Peyer's patch (tissue), 4 donors: ENCODE data around the gene KLF13. TPM values are rescaled to one million over a fixed set of nuclear protein-coding genes. Genes with fewer than 3 reads are reported as not detected.
A peak's percentile ranks its signal among the peaks of the same experiment; 100 is the strongest.

Experiments
- DNase-seq, 3 donors: peaks; one replicate each; pipeline ENCODE4 v3.0.0-alpha.2; 2017 to 2019
- H3K27ac ChIP-seq, 4 donors: fragments of 200-600 bp; sonication (generic); one replicate each; pipeline ENCODE4 v1.5.1; 2016 to 2019
- H3K27me3 ChIP-seq, 2 donors: fragments of 200-600 bp; sonication (generic); one replicate each; pipeline ENCODE4 v1.5.1; 2019
- H3K36me3 ChIP-seq, 3 donors: fragments of 200-600 bp; sonication (generic); one replicate each; pipeline ENCODE4 v1.5.1; 2016 to 2019
- H3K4me1 ChIP-seq, 4 donors: fragments of 200-600 bp; sonication (generic); one replicate each; pipeline ENCODE4 v1.5.1; 2016 to 2019
- H3K4me3 ChIP-seq, 4 donors: fragments of 200-600 bp; sonication (generic); 1 replicate in 3 of 4; 2 replicates in 1 of 4; pipeline ENCODE4 v1.5.1; 2016 to 2019; ENCODE audit warnings: mild to moderate bottlenecking in 1 of 4
- H3K9me3 ChIP-seq, 4 donors: fragments of 200-600 bp; sonication (generic); one replicate each; pipeline ENCODE4 v1.5.1; 2016 to 2019; ENCODE audit warnings: mild to moderate bottlenecking in 1 of 4
- POLR2A ChIP-seq, 2 donors: fragments of 450-650 bp; IDR thresholded peaks; one replicate each; pipeline ENCODE4 v1.5.1; 2017; ENCODE audit warnings: antibody characterized with exemption in 2 of 2, mild to moderate bottlenecking in 2 of 2, moderate library complexity in 2 of 2
- total RNA-seq, 4 donors: library from RNA; depleted of rRNA; stranded (reverse); fragments of >200 nt; gene quantifications; one replicate each; pipeline ENCODE4 v1.1.0, GENCODE V29; 2016
- TF ChIP-seq, protein P1 (sequence below), 6 experiments: fragments of 450-650 bp in 4 of 6; fragments of 200-600 bp in 2 of 6; sonication (generic) in 1 of 6; IDR thresholded peaks; one replicate each; pipeline ENCODE4 v1.5.1; 2017 to 2019; ENCODE audit warnings: antibody characterized with exemption in 6 of 6, mild to moderate bottlenecking in 3 of 6, moderate library complexity in 1 of 6

Gene KLF13
- total RNA-seq, 4 donors from 2014 or later, result 51.2 to 80.4 (median 75.6) TPM

- Histone ChIP-seq H3K4me1 (peaks cover 8 to 87% (median 48%) of the 10 kb centered on the region in 4 donors), H3K27ac (no peak overlapping the region)
Observed at GRCh38 chr15:31333119-31333518, 6.5 kb downstream of the KLF13 start.

GRCh38 chr15:31333820-31334219 lies 7.2 kb downstream of the KLF13 start:
- peaks cover 14 to 94% (median 55%) of the 10 kb centered on the region in 4 donors for H3K4me1 ChIP-seq
- DNase-seq, result peak in 1 of 3 donors; percentile 28
- H3K4me3 ChIP-seq, result no peak overlapping the region
- no peaks in the 10 kb centered on the region for H3K9me3 ChIP-seq
- H3K36me3 ChIP-seq, result no peaks in the 10 kb centered on the region
- TF ChIP-seq POLR2A (IDR thresholded peaks at IDR 0.05), result no peak
- TF ChIP-seq, protein P1, sequence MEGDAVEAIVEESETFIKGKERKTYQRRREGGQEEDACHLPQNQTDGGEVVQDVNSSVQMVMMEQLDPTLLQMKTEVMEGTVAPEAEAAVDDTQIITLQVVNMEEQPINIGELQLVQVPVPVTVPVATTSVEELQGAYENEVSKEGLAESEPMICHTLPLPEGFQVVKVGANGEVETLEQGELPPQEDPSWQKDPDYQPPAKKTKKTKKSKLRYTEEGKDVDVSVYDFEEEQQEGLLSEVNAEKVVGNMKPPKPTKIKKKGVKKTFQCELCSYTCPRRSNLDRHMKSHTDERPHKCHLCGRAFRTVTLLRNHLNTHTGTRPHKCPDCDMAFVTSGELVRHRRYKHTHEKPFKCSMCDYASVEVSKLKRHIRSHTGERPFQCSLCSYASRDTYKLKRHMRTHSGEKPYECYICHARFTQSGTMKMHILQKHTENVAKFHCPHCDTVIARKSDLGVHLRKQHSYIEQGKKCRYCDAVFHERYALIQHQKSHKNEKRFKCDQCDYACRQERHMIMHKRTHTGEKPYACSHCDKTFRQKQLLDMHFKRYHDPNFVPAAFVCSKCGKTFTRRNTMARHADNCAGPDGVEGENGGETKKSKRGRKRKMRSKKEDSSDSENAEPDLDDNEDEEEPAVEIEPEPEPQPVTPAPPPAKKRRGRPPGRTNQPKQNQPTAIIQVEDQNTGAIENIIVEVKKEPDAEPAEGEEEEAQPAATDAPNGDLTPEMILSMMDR (IDR thresholded peaks at IDR 0.05), result no peak
- H3K27me3 ChIP-seq, result no peaks in the 10 kb centered on the region
- H3K27ac ChIP-seq, result no peak overlapping the region

More at GRCh38 chr15:31333119-31333518, 6.5 kb downstream of the KLF13 start:
- Histone ChIP-seq H3K27me3 (no peaks in the 10 kb centered on the region), H3K9me3 (no peaks in the 10 kb centered on the region), H3K4me3 (no peak overlapping the region), H3K36me3 (no peaks in the 10 kb centered on the region)
- TF ChIP-seq, protein P1 (IDR thresholded peaks at IDR 0.05), result no peak
- no peak for TF ChIP-seq POLR2A (IDR thresholded peaks at IDR 0.05)
- DNase-seq, result peak in 1 of 3 donors; percentile 26

DNA sequence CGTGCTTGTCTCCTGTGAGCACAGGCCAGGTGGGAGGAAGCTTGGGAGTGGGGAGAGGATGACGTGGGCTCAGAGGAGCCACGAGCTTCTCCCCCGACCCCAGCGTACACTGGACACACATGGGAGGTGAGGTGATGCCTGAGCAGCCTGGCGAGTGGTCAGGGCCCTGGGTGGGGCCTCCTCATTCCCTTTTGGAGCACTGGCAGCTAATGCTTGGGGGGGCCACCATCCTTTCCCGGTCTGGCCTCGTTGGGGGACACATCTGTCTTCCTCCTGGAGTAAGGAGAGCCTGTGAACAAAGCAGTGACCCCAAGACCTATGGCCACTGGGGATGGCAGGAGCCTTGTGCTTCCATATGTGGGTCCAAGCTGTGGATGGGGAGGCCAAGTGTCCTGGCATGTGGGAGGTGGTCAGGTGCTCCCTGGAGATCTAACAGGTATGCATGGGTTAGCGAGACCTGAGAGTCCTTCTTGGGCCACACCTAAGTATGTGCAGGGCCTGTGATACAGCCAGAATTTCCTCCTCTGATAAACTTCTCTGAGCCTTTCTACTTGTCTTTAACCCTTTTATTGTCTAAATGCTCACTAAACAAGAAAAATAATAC lies 9.5 kb downstream of the KLF13 start:
- no peaks in the 10 kb centered on the region for H3K27me3 ChIP-seq
- H3K4me3 ChIP-seq, result no peak overlapping the region
- H3K36me3 ChIP-seq, result no peaks in the 10 kb centered on the region
- H3K27ac ChIP-seq, result peak overlapping the region in 3 of 4 donors; percentile 3 to 47 (median 36)
- H3K4me1 ChIP-seq, result peaks cover 18 to 99% (median 61%) of the 10 kb centered on the region in 4 donors
- peak in 1 of 3 donors; percentile 50 for DNase-seq
- no peak for TF ChIP-seq POLR2A (IDR thresholded peaks at IDR 0.05)
- TF ChIP-seq, protein P1 (IDR thresholded peaks at IDR 0.05), result no peak
- no peaks in the 10 kb centered on the region for H3K9me3 ChIP-seq

DNA sequence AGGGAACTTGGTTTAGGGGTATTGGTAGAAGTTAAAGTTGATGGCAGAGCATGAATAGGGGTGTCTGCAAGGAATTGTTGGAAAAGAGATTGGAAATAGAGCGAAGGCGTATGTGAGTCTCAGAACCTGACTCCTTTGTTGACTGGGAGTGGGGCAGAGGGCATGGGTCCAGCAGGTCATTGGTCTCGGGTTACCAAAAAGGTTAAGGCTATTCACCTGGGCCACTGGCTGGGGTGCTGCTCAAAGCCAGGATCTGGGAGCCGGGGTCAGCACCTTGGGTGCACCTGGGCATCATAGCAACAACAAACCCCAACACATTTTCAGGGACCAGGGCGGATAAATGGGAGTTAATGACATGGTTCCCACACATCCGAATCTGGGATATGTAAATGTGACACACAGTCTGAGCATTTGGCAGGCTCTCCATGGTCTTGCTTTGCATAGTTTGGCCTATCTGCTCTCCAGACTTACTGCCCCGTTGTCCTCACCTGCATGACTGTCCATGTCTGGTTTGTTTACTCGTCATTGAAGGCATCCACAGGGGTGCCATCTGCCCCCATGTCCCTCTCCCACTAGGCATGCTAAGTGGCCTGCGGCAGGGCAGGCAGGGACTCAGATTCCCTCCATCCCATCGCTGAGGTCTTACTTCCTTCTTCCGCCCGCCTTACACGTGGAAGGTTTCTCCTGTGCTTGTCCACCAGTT lies 10.1 kb downstream of the KLF13 start:
- Histone ChIP-seq H3K4me1 (peaks cover 18 to 99% (median 58%) of the 10 kb centered on the region in 4 donors), H3K36me3 (no peaks in the 10 kb centered on the region), H3K27me3 (no peaks in the 10 kb centered on the region), H3K4me3 (no peak overlapping the region), H3K27ac (peak overlapping the region in 1 of 4 donors; percentile 47), H3K9me3 (no peaks in the 10 kb centered on the region)
- peak in 1 of 3 donors; percentile 38 for DNase-seq
- TF ChIP-seq, protein P1 (IDR thresholded peaks at IDR 0.05), result no peak
- TF ChIP-seq POLR2A (IDR thresholded peaks at IDR 0.05), result no peak

DNA sequence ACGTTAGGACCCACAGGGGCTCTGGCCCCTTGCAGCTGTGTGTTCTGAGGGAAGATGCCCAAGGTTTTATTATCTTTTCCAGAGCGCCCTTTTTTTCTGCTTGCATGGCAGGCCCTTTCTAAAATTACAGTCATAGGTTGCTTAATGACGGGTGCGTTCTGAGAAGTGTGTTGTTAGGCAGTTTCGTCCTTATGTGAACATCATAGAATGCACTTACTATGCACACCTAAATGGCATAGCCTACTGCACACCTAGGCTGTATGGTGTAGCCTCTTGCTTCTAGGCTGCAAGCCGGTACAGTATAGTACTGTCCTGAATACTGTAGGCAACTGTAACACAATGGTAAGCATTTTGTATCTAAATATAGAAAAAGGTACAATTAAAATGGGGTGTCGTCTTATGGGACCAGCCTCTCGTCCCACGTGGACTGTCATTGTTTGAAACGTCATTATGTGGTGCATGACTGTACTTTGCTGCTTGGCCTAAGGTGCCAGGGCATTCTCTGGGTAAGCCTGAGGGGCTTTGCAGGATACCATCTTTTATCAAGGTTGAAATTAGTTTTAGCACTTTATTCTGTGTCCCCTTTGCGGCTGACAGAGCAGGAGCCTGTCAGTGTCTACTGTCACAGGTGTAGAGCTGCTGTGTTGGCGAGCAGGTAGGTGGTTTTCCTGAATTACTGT lies 10.9 kb downstream of the KLF13 start:
- no peaks in the 10 kb centered on the region for H3K27me3 ChIP-seq
- no peaks in the 10 kb centered on the region for H3K9me3 ChIP-seq
- TF ChIP-seq, protein P1 (IDR thresholded peaks at IDR 0.05), result no peak
- TF ChIP-seq POLR2A (IDR thresholded peaks at IDR 0.05), result no peak
- H3K36me3 ChIP-seq, result no peaks in the 10 kb centered on the region
- DNase-seq, result peak in 1 of 3 donors; percentile 7
- H3K27ac ChIP-seq, result peak overlapping the region in 2 of 4 donors; percentile 53 to 89
- no peak overlapping the region for H3K4me3 ChIP-seq
- peaks cover 20 to 99% (median 62%) of the 10 kb centered on the region in 4 donors for H3K4me1 ChIP-seq
